ENCODE data around the gene RXFP2.

The RXFP2 gene, protein sequence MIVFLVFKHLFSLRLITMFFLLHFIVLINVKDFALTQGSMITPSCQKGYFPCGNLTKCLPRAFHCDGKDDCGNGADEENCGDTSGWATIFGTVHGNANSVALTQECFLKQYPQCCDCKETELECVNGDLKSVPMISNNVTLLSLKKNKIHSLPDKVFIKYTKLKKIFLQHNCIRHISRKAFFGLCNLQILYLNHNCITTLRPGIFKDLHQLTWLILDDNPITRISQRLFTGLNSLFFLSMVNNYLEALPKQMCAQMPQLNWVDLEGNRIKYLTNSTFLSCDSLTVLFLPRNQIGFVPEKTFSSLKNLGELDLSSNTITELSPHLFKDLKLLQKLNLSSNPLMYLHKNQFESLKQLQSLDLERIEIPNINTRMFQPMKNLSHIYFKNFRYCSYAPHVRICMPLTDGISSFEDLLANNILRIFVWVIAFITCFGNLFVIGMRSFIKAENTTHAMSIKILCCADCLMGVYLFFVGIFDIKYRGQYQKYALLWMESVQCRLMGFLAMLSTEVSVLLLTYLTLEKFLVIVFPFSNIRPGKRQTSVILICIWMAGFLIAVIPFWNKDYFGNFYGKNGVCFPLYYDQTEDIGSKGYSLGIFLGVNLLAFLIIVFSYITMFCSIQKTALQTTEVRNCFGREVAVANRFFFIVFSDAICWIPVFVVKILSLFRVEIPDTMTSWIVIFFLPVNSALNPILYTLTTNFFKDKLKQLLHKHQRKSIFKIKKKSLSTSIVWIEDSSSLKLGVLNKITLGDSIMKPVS

DNA sequence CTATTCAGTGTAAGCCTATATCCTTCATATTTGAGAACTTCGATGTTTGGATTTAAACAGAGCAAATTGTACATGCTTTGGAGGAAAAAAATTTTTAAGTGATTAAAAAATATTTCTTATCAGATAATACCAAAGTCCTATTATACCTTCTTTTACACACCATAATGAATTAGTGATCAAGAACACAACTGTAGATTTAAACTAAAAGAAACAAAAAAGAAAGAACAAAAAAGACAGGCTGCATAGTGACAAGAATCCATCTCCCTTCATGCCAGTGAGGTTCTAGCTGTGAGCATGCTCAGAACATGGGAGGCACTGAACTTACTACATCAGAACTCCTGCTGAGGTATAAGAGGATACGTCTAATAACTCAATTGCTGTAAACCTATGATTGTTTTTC lies at the start of gene RXFP2:
RXFP2 (plus strand) TSS at position 301 of the 400 bp plus-strand sequence; CDS start at position 388, 87 bp downstream.
- H3K27ac ChIP-seq: no peak within 1 kb of the TSS

DNA sequence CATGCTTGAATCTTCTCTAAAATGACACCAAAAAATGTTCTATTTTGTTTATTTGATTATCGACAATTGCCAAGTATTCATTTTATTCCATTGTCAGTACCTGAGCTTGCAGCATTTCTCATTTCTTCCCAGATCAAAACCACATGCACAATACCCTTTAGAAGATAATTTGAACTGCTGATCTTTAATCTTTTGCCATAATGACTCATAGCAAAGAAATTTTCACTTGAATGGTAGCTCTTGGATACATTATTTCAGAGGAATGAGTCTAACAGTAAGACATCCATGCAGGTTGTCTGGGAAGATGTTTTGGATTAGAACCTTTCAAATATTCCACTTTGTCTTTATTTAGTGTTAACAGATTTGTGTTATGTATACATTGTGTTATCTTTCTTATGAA lies 42.0 kb upstream of the RXFP2 start:
- TF ChIP-seq, protein P1, sequence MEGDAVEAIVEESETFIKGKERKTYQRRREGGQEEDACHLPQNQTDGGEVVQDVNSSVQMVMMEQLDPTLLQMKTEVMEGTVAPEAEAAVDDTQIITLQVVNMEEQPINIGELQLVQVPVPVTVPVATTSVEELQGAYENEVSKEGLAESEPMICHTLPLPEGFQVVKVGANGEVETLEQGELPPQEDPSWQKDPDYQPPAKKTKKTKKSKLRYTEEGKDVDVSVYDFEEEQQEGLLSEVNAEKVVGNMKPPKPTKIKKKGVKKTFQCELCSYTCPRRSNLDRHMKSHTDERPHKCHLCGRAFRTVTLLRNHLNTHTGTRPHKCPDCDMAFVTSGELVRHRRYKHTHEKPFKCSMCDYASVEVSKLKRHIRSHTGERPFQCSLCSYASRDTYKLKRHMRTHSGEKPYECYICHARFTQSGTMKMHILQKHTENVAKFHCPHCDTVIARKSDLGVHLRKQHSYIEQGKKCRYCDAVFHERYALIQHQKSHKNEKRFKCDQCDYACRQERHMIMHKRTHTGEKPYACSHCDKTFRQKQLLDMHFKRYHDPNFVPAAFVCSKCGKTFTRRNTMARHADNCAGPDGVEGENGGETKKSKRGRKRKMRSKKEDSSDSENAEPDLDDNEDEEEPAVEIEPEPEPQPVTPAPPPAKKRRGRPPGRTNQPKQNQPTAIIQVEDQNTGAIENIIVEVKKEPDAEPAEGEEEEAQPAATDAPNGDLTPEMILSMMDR (conservative IDR thresholded peaks at IDR 0.05): no peak

More for the DNA sequence above, at the start of gene RXFP2:
- TF ChIP-seq, protein P1 (conservative IDR thresholded peaks at IDR 0.05): no peak

DNA sequence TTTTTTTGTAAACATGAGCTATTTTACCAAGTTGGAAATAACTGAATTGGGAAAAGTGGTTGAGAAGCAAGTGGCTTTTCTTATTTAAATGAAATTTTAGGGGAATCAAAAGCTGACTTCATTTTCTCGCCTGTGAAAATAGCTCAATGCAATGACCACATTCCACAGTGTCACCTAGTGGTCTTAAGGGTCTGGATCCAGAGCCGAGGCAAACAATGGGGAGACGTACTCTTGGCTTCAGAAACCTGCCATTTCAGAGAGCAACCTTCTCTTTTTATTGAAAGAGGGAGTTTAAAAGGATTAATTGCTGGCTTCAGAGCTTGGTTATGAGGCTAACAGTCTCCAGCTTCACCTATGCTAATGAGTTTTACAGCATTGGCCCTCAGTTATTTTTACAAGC lies 39.7 kb upstream of the RXFP2 start:
- H3K27ac ChIP-seq: no peak overlapping the region
- TF ChIP-seq, protein P1 (conservative IDR thresholded peaks at IDR 0.05): peak; percentile 23

More for the DNA sequence above, 42.0 kb upstream of the RXFP2 start:
- no peak overlapping the region for H3K27ac ChIP-seq

DNA sequence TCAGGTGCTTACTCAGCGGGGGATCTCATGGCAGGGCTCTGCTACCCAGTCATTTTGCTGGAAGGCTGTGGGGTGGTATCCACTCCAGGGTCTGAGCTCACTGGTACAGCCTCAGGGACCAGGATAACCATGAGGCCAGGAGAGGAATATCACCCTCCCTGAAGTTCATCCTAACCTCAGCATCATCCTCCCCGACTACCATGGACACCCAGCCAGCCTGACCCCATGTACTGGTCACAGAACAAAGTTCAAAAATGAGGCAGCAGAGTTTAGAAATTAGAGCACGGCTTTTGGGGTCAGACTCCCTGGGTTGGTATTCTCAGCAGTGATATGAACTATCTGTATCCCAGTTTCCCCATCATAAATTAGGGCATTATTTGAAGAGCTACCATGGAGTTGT lies 35.5 kb upstream of the RXFP2 start:
- TF ChIP-seq, protein P1 (conservative IDR thresholded peaks at IDR 0.05): no peak
- no peak overlapping the region for H3K27ac ChIP-seq

DNA sequence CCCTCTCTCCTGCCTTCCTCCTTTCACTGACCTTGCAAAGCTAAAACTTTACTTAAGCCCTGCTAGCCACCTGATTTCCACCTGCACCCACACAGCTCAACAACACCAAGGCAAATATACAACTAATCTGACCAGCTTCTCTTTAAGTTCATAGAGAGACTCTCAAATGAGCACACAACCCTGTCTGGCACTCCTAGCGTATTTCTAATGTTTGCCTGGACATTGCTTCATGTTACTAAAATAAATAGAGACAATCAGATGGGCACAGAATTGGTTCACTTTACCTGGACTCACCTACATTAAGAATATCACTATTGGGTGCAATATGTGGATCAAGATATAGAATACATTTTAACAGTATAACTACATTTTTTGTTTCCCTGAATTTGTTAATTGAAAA lies 33.2 kb upstream of the RXFP2 start:
- H3K27ac ChIP-seq: no peak overlapping the region
- TF ChIP-seq, protein P1 (conservative IDR thresholded peaks at IDR 0.05): no peak

DNA sequence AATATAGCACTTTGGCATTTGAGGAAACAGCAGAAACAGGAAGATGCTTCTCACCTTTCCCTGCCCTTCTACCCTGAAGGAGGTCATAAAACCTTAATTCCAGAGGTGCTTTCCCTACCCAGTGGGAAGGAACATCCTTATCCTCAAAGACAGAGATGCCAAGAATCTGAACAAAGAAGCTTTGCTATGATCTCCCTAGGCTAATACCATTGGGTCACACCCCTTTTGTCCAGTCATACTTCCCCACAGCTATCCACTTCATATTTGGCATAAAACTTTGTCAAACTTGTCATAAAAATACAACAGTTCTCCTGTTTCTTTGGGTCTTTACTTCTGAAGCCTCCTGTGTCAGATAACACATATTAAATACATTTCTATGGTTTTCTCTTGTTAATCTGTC lies 21.7 kb upstream of the RXFP2 start:
- no peak overlapping the region for H3K27ac ChIP-seq
- TF ChIP-seq, protein P1 (conservative IDR thresholded peaks at IDR 0.05): no peak

DNA sequence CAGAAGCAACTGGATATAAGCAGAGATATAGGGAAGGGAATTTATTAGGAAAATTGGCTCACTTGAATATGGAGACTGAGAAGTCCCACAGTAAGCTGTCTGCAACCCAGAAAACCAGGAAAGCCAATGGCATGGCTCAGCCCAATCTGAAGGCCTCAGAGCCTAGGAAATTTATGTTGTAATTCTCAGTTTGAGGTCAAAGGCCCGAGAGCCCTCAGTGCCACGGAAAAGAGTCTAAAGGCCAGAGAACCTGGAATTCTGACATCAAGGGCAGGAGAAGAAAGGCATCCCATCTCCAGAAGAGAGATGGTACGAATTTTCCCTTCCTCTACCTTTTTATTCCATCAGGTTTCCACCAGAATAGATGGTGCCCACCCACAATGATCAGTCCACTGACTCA lies 20.1 kb upstream of the RXFP2 start:
- TF ChIP-seq, protein P1 (conservative IDR thresholded peaks at IDR 0.05): no peak
- H3K27ac ChIP-seq: no peak overlapping the region
